ENCODE results near the gene AMIGO2.

AMIGO2 gene

DNA sequence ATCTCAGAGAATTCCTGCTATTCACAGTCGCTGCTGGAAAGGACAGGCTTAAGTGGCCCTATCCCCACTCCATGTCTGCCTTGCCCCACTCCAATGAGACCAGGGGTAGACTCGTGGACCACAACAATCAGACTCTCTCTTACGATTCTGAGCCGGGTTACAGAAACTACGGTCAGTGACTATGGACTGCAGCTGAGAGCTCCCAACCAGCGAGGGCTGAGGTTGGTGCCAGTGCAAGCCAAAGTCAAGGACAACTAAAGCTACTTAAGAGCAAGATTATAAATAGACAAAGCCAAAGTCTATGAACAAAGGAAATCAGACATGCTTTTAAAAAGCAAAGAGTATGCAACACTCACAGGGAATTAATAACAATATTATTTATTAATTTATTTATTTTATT is 18.3 kb upstream of the AMIGO2 start:
- H3K36me3 ChIP-seq (ENCODE audit: control insufficient read depth, insufficient read depth, low read length) = no peaks in the 10 kb centered on the region
- no peak overlapping the region for H3K4me3 ChIP-seq (replicated peaks; ENCODE audit: low read depth, low read length)
- DNase-seq (ENCODE audit: extremely low read depth, insufficient read length) = no peak
- TF ChIP-seq, protein P1, sequence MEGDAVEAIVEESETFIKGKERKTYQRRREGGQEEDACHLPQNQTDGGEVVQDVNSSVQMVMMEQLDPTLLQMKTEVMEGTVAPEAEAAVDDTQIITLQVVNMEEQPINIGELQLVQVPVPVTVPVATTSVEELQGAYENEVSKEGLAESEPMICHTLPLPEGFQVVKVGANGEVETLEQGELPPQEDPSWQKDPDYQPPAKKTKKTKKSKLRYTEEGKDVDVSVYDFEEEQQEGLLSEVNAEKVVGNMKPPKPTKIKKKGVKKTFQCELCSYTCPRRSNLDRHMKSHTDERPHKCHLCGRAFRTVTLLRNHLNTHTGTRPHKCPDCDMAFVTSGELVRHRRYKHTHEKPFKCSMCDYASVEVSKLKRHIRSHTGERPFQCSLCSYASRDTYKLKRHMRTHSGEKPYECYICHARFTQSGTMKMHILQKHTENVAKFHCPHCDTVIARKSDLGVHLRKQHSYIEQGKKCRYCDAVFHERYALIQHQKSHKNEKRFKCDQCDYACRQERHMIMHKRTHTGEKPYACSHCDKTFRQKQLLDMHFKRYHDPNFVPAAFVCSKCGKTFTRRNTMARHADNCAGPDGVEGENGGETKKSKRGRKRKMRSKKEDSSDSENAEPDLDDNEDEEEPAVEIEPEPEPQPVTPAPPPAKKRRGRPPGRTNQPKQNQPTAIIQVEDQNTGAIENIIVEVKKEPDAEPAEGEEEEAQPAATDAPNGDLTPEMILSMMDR (IDR thresholded peaks at IDR 0.05; ENCODE audit: insufficient read depth, low read length, poor library complexity, severe bottlenecking) = no peak
- H3K27me3 ChIP-seq (replicated peaks; ENCODE audit: control insufficient read depth, insufficient read depth, low read length) = no peaks in the 10 kb centered on the region; the same call in 1 of the 2 replicates

GRCh38 chr12:47097276-47097896 is 17.6 kb upstream of the AMIGO2 start:
- no peak overlapping the region for H3K4me3 ChIP-seq (replicated peaks; ENCODE audit: low read depth, low read length)
- DNase-seq (ENCODE audit: extremely low read depth, insufficient read length) = no peak
- no peaks in the 10 kb centered on the region for H3K36me3 ChIP-seq (ENCODE audit: control insufficient read depth, insufficient read depth, low read length)
- H3K27me3 ChIP-seq (replicated peaks; ENCODE audit: control insufficient read depth, insufficient read depth, low read length) = no peaks in the 10 kb centered on the region; the same call in 1 of the 2 replicates
- TF ChIP-seq, protein P1 (IDR thresholded peaks at IDR 0.05; ENCODE audit: insufficient read depth, low read length, poor library complexity, severe bottlenecking) = no peak

GRCh38 chr12:47095446-47096236 is 15.9 kb upstream of the AMIGO2 start:
- Histone ChIP-seq H3K36me3 (ENCODE audit: control insufficient read depth, insufficient read depth, low read length) (no peaks in the 10 kb centered on the region), H3K27me3 (replicated peaks; ENCODE audit: control insufficient read depth, insufficient read depth, low read length) (no peaks in the 10 kb centered on the region; the same call in 1 of the 2 replicates), H3K4me3 (replicated peaks; ENCODE audit: low read depth, low read length) (no peak overlapping the region)
- TF ChIP-seq, protein P1 (IDR thresholded peaks at IDR 0.05; ENCODE audit: insufficient read depth, low read length, poor library complexity, severe bottlenecking) = no peak
- DNase-seq (ENCODE audit: extremely low read depth, insufficient read length) = no peak

- TF ChIP-seq, protein P1 (IDR thresholded peaks at IDR 0.05; ENCODE audit: insufficient read depth, low read length, poor library complexity, severe bottlenecking) = no peak
- no peaks in the 10 kb centered on the region for H3K36me3 ChIP-seq (ENCODE audit: control insufficient read depth, insufficient read depth, low read length)
- no peaks in the 10 kb centered on the region; the same call in 1 of the 2 replicates for H3K27me3 ChIP-seq (replicated peaks; ENCODE audit: control insufficient read depth, insufficient read depth, low read length)
- DNase-seq (ENCODE audit: extremely low read depth, insufficient read length) = no peak
- H3K4me3 ChIP-seq (replicated peaks; ENCODE audit: low read depth, low read length) = no peak overlapping the region
Observed at GRCh38 chr12:47094804-47095203, 15.0 kb upstream of the AMIGO2 start.

DNA sequence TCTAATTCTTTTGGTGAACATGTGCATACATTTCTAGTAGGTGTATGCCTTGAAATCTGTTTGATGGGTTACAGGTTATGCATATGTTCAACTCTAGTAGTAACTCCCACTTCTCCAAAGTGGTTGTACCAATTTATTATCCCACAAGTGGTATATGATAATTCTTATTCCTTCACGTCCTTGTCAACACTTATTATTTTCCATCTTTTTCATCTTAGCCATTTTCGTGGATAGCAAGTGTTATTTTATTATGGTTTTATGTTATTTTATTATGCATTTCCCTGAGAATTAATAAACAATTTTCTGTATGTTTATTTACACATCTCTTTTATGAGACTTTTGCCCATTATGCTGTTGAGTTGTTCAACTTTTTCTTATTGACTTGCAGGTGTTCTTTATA is 11.2 kb upstream of the AMIGO2 start:
- no peaks in the 10 kb centered on the region for H3K27me3 ChIP-seq (replicated peaks; ENCODE audit: control insufficient read depth, insufficient read depth, low read length)
- TF ChIP-seq, protein P1 (IDR thresholded peaks at IDR 0.05; ENCODE audit: insufficient read depth, low read length, poor library complexity, severe bottlenecking) = no peak

More for the DNA sequence above, 11.2 kb upstream of the AMIGO2 start:
- no peak for DNase-seq (ENCODE audit: extremely low read depth, insufficient read length)
- no peaks in the 10 kb centered on the region for H3K36me3 ChIP-seq (ENCODE audit: control insufficient read depth, insufficient read depth, low read length)
- H3K4me3 ChIP-seq (replicated peaks; ENCODE audit: low read depth, low read length) = no peak overlapping the region

Measured in GM06990 (cell line).